Mesodermal cell (in vitro differentiated cells): Measurements from ENCODE around the gene IQCC.

Experiments
- H3K27ac ChIP-seq: 2 replicates; pipeline ENCODE4 v1.7.0; 2013; ENCODE audit warnings: mild to moderate bottlenecking, low read depth, low read length, moderate library complexity; ENCODE audit not compliant: severe bottlenecking
- H3K36me3 ChIP-seq: 2 replicates; pipeline ENCODE4 v1.7.1; 2013; ENCODE audit warnings: mild to moderate bottlenecking, low read length, moderate library complexity; ENCODE audit not compliant: control insufficient read depth, insufficient read depth
- H3K4me1 ChIP-seq: one replicate; pipeline ENCODE4 v1.7.1; 2013; ENCODE audit warnings: mild to moderate bottlenecking, low read length; ENCODE audit not compliant: insufficient read depth, control insufficient read depth, poor library complexity, severe bottlenecking
- H3K4me3 ChIP-seq: 2 replicates; pipeline ENCODE4 v1.7.0; 2013; ENCODE audit warnings: low read length, control low read depth, mild to moderate bottlenecking; ENCODE audit not compliant: insufficient read depth, poor library complexity, severe bottlenecking; ENCODE audit errors: extremely low read depth
- H3K9me3 ChIP-seq: 2 replicates; pipeline ENCODE4 v1.7.1; 2013; ENCODE audit warnings: mild to moderate bottlenecking, low read length, moderate library complexity; ENCODE audit not compliant: control insufficient read depth
- WGBS, 2 experiments: methylation state at CpG; one replicate each; pipeline ENCODE4 v1.1.5; 2013; ENCODE audit warnings: missing lambda C conversion rate in 2 of 2; ENCODE audit not compliant: insufficient coverage in 2 of 2; 5-methylcytosine and 5-hydroxymethylcytosine counted together

IQCC gene

GRCh38 chr1:32180186-32181060 lies 25.0 kb upstream of the IQCC start:
- WGBS, 2 experiments, result 8 to 13% methylated on average over 24 to 28 of the region's 36 CpGs
- peaks cover 52% of the 10 kb centered on the region for H3K36me3 ChIP-seq

GRCh38 chr1:32181065-32181464 lies 24.4 kb upstream of the IQCC start:
- WGBS, 2 experiments, result 97 to 100% methylated on average over 9 of the region's 9 CpGs

More at GRCh38 chr1:32180186-32181060, 25.0 kb upstream of the IQCC start:
- Histone ChIP-seq H3K4me3 (peak overlapping the region; percentile 71), H3K4me1 (peaks cover 12% of the 10 kb centered on the region), H3K9me3 (no peaks in the 10 kb centered on the region), H3K27ac (peak overlapping the region; percentile 95)

GRCh38 chr1:32181563-32181962 lies 23.9 kb upstream of the IQCC start:
- peak overlapping the region; percentile 71 for H3K4me3 ChIP-seq
- peaks cover 58% of the 10 kb centered on the region for H3K36me3 ChIP-seq
- H3K27ac ChIP-seq, result no peak overlapping the region

More at GRCh38 chr1:32181065-32181464, 24.4 kb upstream of the IQCC start:
- H3K4me3 ChIP-seq, result peak overlapping the region; percentile 71
- H3K9me3 ChIP-seq, result no peaks in the 10 kb centered on the region
- no peak overlapping the region for H3K27ac ChIP-seq
- peaks cover 55% of the 10 kb centered on the region for H3K36me3 ChIP-seq
- H3K4me1 ChIP-seq, result peaks cover 17% of the 10 kb centered on the region

GRCh38 chr1:32182060-32182459 lies 23.4 kb upstream of the IQCC start:
- Histone ChIP-seq H3K4me3 (peak overlapping the region; percentile 71), H3K9me3 (no peaks in the 10 kb centered on the region), H3K4me1 (peaks cover 17% of the 10 kb centered on the region), H3K36me3 (peaks cover 62% of the 10 kb centered on the region), H3K27ac (no peak overlapping the region)
- WGBS, 2 experiments, result 91 to 97% methylated on average over 6 of the region's 6 CpGs

More at GRCh38 chr1:32181563-32181962, 23.9 kb upstream of the IQCC start:
- Histone ChIP-seq H3K9me3 (no peaks in the 10 kb centered on the region), H3K4me1 (peaks cover 17% of the 10 kb centered on the region)
- 98 to 100% methylated on average over 4 of the region's 5 CpGs for WGBS, 2 experiments

- Histone ChIP-seq H3K4me1 (peaks cover 17% of the 10 kb centered on the region), H3K36me3 (peaks cover 86% of the 10 kb centered on the region), H3K9me3 (no peaks in the 10 kb centered on the region), H3K27ac (no peak overlapping the region), H3K4me3 (no peak overlapping the region)
Observed at GRCh38 chr1:32184650-32185049, 20.8 kb upstream of the IQCC start.

- H3K4me3 ChIP-seq, result no peak overlapping the region
- 100% methylated on average over 2 of the region's 2 CpGs for WGBS, 2 experiments
- H3K36me3 ChIP-seq, result peaks cover 95% of the 10 kb centered on the region
- H3K4me1 ChIP-seq, result peaks cover 13% of the 10 kb centered on the region
- H3K27ac ChIP-seq, result peak overlapping the region; percentile 24
- no peaks in the 10 kb centered on the region for H3K9me3 ChIP-seq
Observed at GRCh38 chr1:32186077-32186476, 19.4 kb upstream of the IQCC start.

GRCh38 chr1:32186491-32186890 lies 19.0 kb upstream of the IQCC start:
- H3K36me3 ChIP-seq, result peaks cover 95% of the 10 kb centered on the region
- no CpG with 5 or more reads among the region's 2 CpGs for WGBS, 2 experiments
- no peak overlapping the region for H3K4me3 ChIP-seq
- H3K4me1 ChIP-seq, result peaks cover 9% of the 10 kb centered on the region
- H3K27ac ChIP-seq, result peak overlapping the region; percentile 24
- no peaks in the 10 kb centered on the region for H3K9me3 ChIP-seq

GRCh38 chr1:32187850-32188249 lies 17.6 kb upstream of the IQCC start:
- Histone ChIP-seq H3K36me3 (peaks cover 95% of the 10 kb centered on the region), H3K4me1 (peaks cover 4% of the 10 kb centered on the region), H3K4me3 (no peak overlapping the region), H3K27ac (no peak overlapping the region), H3K9me3 (no peaks in the 10 kb centered on the region)
- 96 to 98% methylated on average over 8 of the region's 9 CpGs for WGBS, 2 experiments

- Histone ChIP-seq H3K4me3 (no peak overlapping the region), H3K4me1 (peaks cover 2% of the 10 kb centered on the region), H3K27ac (no peak overlapping the region), H3K9me3 (no peaks in the 10 kb centered on the region), H3K36me3 (peaks cover 98% of the 10 kb centered on the region)
- 100% methylated on average over 3 to 6 of the region's 8 CpGs for WGBS, 2 experiments
Observed at GRCh38 chr1:32192220-32192948, 13.1 kb upstream of the IQCC start.

GRCh38 chr1:32194984-32195383 lies 10.5 kb upstream of the IQCC start:
- Histone ChIP-seq H3K4me3 (no peak overlapping the region), H3K4me1 (peaks cover 10% of the 10 kb centered on the region), H3K27ac (no peak overlapping the region), H3K36me3 (peaks cover 82% of the 10 kb centered on the region), H3K9me3 (no peaks in the 10 kb centered on the region)
- 94 to 96% methylated on average over 5 to 6 of the region's 6 CpGs for WGBS, 2 experiments
